ENCODE results near the gene SLC46A1.

DNA sequence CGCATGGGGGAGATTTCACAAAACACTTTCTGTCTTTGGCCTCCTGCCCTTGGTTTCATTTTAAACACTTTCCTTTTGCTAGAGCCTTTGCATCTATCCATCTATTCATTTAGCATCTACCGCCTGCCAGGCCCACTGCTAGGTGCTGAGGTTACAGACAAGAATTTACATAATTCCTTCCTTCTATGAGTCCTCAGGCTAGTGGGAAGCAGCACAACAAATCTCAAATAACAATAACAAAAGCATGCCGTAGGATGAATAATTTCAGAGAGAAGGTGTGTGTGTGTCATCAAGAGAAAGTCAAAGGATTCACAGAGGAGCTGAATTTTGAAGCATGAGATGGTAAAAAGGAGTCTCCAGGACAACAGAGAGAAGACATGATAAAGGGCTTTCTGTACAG, 6.1 kb upstream of the SLC46A1 start:
- TF ChIP-seq, protein P1, sequence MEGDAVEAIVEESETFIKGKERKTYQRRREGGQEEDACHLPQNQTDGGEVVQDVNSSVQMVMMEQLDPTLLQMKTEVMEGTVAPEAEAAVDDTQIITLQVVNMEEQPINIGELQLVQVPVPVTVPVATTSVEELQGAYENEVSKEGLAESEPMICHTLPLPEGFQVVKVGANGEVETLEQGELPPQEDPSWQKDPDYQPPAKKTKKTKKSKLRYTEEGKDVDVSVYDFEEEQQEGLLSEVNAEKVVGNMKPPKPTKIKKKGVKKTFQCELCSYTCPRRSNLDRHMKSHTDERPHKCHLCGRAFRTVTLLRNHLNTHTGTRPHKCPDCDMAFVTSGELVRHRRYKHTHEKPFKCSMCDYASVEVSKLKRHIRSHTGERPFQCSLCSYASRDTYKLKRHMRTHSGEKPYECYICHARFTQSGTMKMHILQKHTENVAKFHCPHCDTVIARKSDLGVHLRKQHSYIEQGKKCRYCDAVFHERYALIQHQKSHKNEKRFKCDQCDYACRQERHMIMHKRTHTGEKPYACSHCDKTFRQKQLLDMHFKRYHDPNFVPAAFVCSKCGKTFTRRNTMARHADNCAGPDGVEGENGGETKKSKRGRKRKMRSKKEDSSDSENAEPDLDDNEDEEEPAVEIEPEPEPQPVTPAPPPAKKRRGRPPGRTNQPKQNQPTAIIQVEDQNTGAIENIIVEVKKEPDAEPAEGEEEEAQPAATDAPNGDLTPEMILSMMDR (IDR thresholded peaks at IDR 0.05): no peak
- no peak for TF ChIP-seq POLR2A (IDR thresholded peaks at IDR 0.05)

Measured in Peyer's patch (tissue), 4 donors.